Esophagus muscularis mucosa (tissue), 4 donors: Measurements from ENCODE around the gene MBNL1. TPM values are rescaled to one million over a fixed set of nuclear protein-coding genes. Genes with fewer than 3 reads are reported as not detected.

ENCODE experiments used
- DNase-seq: peaks from one replicate; pipeline ENCODE4 v3.0.0-alpha.2; 2017; ENCODE audit errors: extremely low spot score
- H3K27ac ChIP-seq, 4 donors: fragments of 200-600 bp; sonication (generic); replicated peaks in 1 of 4; 1 replicate in 3 of 4; 2 replicates in 1 of 4; pipeline ENCODE4 v1.5.1; 2016 to 2019; ENCODE audit warnings: mild to moderate bottlenecking in 1 of 4
- H3K27me3 ChIP-seq, 4 donors: fragments of 200-600 bp; sonication (generic); one replicate each; pipeline versions ENCODE4 v1.5.1 to v1.6.0; 2016 to 2019
- H3K36me3 ChIP-seq, 4 donors: fragments of 200-600 bp; sonication (generic); one replicate each; pipeline ENCODE4 v1.5.1; 2016 to 2019
- H3K4me1 ChIP-seq, 4 donors: fragments of 200-600 bp; sonication (generic); one replicate each; pipeline ENCODE4 v1.5.1; 2016 to 2019
- H3K4me3 ChIP-seq, 4 donors: fragments of 200-600 bp; sonication (generic); 1 replicate in 2 of 4; 2 replicates in 2 of 4; pipeline ENCODE4 v1.5.1; 2016 to 2019; ENCODE audit warnings: mild to moderate bottlenecking in 4 of 4, moderate library complexity in 1 of 4
- H3K9me3 ChIP-seq, 4 donors: fragments of 200-600 bp; sonication (generic); 1 replicate in 3 of 4; 2 replicates in 1 of 4; pipeline ENCODE4 v1.5.1; 2016 to 2019
- EP300 ChIP-seq: sonication (generic); formaldehyde crosslinking; IDR thresholded peaks from one replicate; pipeline ENCODE4 v1.6.1; 2017; ENCODE audit warnings: antibody characterized with exemption
- POLR2A ChIP-seq: fragments of 450-650 bp; IDR thresholded peaks from one replicate; pipeline ENCODE4 v1.6.1; 2017; ENCODE audit warnings: antibody characterized with exemption, moderate library complexity, mild to moderate bottlenecking, low read depth
- POLR2AphosphoS5 ChIP-seq, 2 donors: sonication (generic); formaldehyde crosslinking; IDR thresholded peaks; one replicate each; pipeline ENCODE4 v1.6.1; 2017; ENCODE audit warnings: antibody characterized with exemption in 2 of 2
- whole genome bisulfite sequencing: methylation state at CpG from one replicate; pipeline ENCODE4 v1.1.5; 2018; 5-methylcytosine and 5-hydroxymethylcytosine counted together
- intact Hi-C: fragments of 100-400 bp; cut with DNase I; formaldehyde crosslinking; loops from one replicate; pipeline ENCODE4 v1.15.1; 2023
- total RNA-seq, 4 donors: library from RNA; depleted of rRNA; stranded (reverse); fragments of >200 nt; gene quantifications; one replicate each; pipeline versions ENCODE4 v1.1.0 to v1.2.1, GENCODE V29; 2016
- TF ChIP-seq, protein P1 (sequence below), 3 experiments: fragments of 200-600 bp in 2 of 3; fragments of 450-650 bp in 1 of 3; sonication (generic) in 2 of 3; IDR thresholded peaks; one replicate each; pipeline ENCODE4 v1.5.1; 2017 to 2019; ENCODE audit warnings: antibody characterized with exemption in 3 of 3, mild to moderate bottlenecking in 2 of 3, moderate library complexity in 1 of 3

The MBNL1 gene
- total RNA-seq, 4 donors from 2014 or later: 635 to 868 (median 720) TPM

DNA sequence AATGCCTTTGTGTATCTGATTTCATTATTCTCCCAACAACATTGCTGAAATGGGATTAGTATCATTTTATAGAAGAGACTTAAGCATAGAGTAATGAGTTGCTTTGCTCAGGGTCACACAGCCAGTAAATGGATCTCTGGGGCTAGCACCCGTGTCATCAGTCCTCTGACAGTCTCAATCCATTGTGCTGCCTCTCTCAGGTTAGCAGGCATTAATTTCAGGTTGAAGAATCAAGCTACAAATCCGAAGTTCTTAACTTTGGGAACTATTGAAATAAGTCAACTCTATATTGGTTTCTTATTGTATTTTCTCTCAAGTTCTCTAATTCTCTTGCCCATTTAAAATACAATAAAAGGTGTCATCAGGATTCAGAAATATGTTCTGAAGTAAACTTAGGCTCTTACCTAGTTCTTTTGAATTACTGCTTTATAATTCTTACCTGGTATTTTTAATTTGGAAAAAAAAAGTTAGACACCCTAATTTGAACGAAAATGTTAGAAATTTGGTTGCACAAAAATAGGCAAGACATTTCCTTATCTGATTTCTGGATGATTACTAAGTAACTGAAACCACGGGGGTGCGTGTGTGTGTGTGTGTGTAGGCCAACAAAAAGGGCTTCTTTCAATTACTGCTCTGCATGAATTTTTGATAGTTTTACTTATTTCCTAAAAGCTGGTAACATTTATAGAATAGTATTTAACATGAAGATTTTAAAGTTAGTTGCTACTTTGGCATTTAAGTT is 189.8 kb downstream of the MBNL1 start:
- no peak overlapping the region for H3K27ac ChIP-seq
- WGBS: 88% methylated on average over 5 of the region's 5 CpGs
- no peaks in the 10 kb centered on the region for H3K9me3 ChIP-seq
- no peak for DNase-seq
- intact Hi-C loops: no loop called here
- peaks cover 6 to 57% (median 44%) of the 10 kb centered on the region in 4 donors for H3K36me3 ChIP-seq
- peaks cover 5 to 54% (median 50%) of the 10 kb centered on the region in 4 donors for H3K4me1 ChIP-seq
- TF ChIP-seq EP300 (no peak), POLR2A (no peak), POLR2AphosphoS5 (IDR thresholded peaks at IDR 0.05) (no peak)
- TF ChIP-seq, protein P1, sequence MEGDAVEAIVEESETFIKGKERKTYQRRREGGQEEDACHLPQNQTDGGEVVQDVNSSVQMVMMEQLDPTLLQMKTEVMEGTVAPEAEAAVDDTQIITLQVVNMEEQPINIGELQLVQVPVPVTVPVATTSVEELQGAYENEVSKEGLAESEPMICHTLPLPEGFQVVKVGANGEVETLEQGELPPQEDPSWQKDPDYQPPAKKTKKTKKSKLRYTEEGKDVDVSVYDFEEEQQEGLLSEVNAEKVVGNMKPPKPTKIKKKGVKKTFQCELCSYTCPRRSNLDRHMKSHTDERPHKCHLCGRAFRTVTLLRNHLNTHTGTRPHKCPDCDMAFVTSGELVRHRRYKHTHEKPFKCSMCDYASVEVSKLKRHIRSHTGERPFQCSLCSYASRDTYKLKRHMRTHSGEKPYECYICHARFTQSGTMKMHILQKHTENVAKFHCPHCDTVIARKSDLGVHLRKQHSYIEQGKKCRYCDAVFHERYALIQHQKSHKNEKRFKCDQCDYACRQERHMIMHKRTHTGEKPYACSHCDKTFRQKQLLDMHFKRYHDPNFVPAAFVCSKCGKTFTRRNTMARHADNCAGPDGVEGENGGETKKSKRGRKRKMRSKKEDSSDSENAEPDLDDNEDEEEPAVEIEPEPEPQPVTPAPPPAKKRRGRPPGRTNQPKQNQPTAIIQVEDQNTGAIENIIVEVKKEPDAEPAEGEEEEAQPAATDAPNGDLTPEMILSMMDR (IDR thresholded peaks at IDR 0.05): no peak
- no peaks in the 10 kb centered on the region for H3K27me3 ChIP-seq
- no peak overlapping the region for H3K4me3 ChIP-seq

DNA sequence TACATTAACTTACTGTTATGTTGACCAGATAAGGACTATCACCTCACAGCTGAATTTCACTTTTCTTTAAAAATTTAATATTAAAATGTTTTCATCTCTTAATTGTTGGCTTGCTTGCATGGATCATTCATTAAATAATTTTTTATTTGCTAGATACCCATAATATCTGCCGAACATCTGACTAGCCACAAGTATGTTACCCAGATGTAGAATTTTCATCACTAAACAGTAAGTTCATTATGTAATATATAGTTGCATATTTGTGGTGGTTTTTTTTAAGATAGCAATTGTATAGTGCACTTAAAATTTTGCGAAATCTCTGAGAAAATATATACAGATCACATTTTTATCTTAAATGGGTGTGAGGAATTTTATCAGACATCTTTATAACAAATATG is 190.4 kb downstream of the MBNL1 start:
- peaks cover 6 to 60% (median 45%) of the 10 kb centered on the region in 4 donors for H3K36me3 ChIP-seq
- H3K4me1 ChIP-seq: peaks cover 7 to 51% (median 45%) of the 10 kb centered on the region in 4 donors
- intact Hi-C loops: no loop called here
- H3K4me3 ChIP-seq: no peak overlapping the region
- H3K27ac ChIP-seq: no peak overlapping the region
- no peaks in the 10 kb centered on the region for H3K27me3 ChIP-seq
- no peak for DNase-seq
- no peaks in the 10 kb centered on the region for H3K9me3 ChIP-seq
- TF ChIP-seq POLR2AphosphoS5 (IDR thresholded peaks at IDR 0.05) (no peak), POLR2A (no peak), EP300 (no peak)
- TF ChIP-seq, protein P1 (IDR thresholded peaks at IDR 0.05): no peak
- 96% methylated on average over 2 of the region's 2 CpGs for WGBS

DNA sequence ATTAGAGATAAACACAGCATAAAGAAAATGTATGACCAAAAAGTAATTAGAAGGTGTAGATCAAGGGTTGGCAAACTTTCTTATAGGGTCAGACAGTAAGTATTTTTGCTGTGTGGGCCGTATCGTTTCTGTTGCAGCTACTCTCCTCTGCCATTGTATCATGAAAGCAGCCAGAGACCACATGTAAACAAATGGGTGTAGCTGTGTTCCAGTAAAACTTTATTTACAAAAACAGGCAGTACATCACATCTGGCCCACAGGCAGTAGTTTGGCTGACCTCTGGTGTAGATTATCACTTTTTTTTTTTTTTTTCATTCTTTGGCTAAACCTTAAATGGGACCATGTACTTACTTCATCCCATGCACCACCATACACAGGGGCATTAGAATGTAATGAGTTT is 190.8 kb downstream of the MBNL1 start:
- WGBS: 76% methylated on average over 2 of the region's 2 CpGs
- Histone ChIP-seq H3K4me1 (peaks cover 9 to 47% (median 41%) of the 10 kb centered on the region in 4 donors), H3K36me3 (peaks cover 6 to 62% (median 46%) of the 10 kb centered on the region in 4 donors), H3K9me3 (no peaks in the 10 kb centered on the region), H3K4me3 (no peak overlapping the region), H3K27me3 (no peaks in the 10 kb centered on the region), H3K27ac (no peak overlapping the region)
- DNase-seq: no peak
- intact Hi-C loops: no loop called here
- no peak for TF ChIP-seq POLR2A
- no peak for TF ChIP-seq POLR2AphosphoS5 (IDR thresholded peaks at IDR 0.05)
- TF ChIP-seq, protein P1 (IDR thresholded peaks at IDR 0.05): no peak
- TF ChIP-seq EP300: no peak

DNA sequence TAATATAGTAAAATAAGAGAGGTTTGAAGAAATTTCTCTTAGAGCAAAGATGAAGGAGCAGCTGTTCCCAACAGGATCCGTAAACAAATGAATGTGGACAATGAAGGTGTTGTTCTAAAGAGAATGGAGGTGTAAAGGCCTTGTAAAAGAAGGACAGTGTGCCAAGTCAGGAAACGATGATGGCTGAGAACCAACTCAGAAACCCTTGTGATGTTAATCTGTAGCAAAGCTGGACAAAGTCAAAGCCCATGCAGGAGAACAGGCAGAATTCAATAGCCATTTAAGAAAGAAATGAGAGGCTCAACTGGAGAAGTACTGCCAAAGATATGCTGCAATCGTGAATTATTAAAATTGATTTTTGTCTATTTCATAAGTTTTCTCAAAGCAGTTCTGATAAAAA is 192.2 kb downstream of the MBNL1 start:
- DNase-seq: no peak
- TF ChIP-seq POLR2AphosphoS5 (IDR thresholded peaks at IDR 0.05): peak in 1 of 2 donors; percentile 5
- TF ChIP-seq, protein P1 (IDR thresholded peaks at IDR 0.05): no peak
- Histone ChIP-seq H3K4me3 (no peak overlapping the region), H3K27me3 (no peaks in the 10 kb centered on the region), H3K27ac (no peak overlapping the region), H3K36me3 (peaks cover 6 to 70% (median 51%) of the 10 kb centered on the region in 4 donors), H3K4me1 (peaks cover 10 to 40% (median 32%) of the 10 kb centered on the region in 4 donors), H3K9me3 (no peaks in the 10 kb centered on the region)
- 60% methylated on average over 3 of the region's 3 CpGs for WGBS
- intact Hi-C loops: no loop called here

DNA sequence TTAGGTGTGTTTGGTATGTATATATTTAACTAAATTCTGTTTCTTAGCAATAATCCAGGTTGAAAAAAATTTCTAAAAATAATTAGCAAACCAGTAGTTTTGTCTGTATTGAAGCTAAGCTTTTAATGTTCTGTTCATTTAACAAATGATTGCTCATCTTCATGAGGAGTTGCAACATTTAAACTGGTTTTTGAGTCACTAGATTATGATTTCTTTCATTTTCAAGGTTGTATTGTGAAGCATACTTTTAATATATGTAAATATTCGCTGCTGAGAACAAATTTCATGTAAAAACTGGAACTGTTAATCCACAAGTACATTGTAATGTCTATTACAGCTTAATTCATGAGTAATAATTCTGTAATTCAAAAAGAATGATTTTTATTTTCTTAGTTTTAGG is 192.7 kb downstream of the MBNL1 start:
- no peak for DNase-seq
- H3K4me3 ChIP-seq: no peak overlapping the region
- no peak overlapping the region for H3K27ac ChIP-seq
- peaks cover 6 to 66% (median 45%) of the 10 kb centered on the region in 4 donors for H3K36me3 ChIP-seq
- TF ChIP-seq POLR2A (no peak), POLR2AphosphoS5 (IDR thresholded peaks at IDR 0.05) (no peak), EP300 (no peak)
- TF ChIP-seq, protein P1 (IDR thresholded peaks at IDR 0.05): no peak
- H3K9me3 ChIP-seq: no peaks in the 10 kb centered on the region
- peaks cover 10 to 46% (median 29%) of the 10 kb centered on the region in 4 donors for H3K4me1 ChIP-seq
- H3K27me3 ChIP-seq: no peaks in the 10 kb centered on the region
- intact Hi-C loops: no loop called here
- WGBS: 95% methylated on average over 1 of the region's 1 CpG
